T1000 (cell line): Measurements from ENCODE around the gene PPP2R5C.

Experiments
- DNase-seq: peaks from one replicate; lab custom pipeline; 2025; ENCODE audit warnings: mixed read lengths; lab: John Stamatoyannopoulos, UW

PPP2R5C gene

DNA sequence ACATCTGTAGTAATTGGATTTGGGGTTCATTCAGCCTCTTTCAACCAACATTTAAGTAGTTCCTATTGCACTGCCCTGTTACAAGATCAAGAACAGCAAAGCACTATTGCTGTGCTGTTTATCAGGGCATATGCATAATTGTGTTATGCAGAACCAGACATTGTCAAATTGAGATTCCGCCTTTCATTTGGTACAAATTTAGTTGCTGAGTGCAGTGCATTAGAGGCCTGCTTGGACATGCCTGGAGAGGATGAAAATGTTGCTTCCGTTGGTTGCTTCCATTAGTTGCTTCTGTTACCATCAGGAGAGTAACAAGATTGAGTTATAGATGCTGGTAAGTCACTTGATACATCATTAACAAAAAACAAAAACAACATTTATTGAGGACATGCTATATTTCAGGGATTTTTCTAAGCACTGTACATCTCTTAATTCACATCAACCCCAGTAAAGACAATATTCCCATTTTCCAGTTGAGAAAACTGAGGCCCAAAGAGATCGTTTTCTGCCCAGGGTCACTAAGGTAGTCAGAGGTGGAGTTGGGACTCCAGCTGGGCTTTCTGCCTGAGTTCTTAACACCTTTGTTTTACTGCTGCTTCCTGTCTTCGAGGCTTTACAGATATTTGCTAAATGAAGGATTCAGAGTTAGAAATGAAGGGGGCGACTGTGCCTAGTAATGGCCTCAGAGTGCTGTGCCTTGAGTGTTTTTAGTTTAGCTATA is 79.3 kb downstream of the PPP2R5C start:
- DNase-seq = no peak

DNA sequence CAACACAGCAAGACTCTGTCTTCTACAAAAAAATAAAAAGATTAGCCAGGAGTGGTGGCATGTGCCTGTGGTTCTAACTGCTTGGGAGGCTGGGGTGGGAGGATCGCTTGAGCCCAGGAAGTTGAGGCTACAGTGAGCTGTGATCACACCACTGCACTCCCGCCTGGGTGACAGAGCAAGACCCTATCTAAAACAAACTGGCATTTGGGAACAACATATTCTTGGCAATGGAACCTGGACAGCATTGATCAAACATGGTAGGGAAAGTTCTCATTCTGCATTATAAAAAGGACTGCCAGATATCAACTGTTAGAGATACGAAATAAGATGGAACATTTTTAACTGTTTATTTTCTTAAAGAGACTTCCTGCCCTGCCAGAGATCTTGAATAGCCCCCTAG is 81.5 kb downstream of the PPP2R5C start:
- no peak for DNase-seq

DNA sequence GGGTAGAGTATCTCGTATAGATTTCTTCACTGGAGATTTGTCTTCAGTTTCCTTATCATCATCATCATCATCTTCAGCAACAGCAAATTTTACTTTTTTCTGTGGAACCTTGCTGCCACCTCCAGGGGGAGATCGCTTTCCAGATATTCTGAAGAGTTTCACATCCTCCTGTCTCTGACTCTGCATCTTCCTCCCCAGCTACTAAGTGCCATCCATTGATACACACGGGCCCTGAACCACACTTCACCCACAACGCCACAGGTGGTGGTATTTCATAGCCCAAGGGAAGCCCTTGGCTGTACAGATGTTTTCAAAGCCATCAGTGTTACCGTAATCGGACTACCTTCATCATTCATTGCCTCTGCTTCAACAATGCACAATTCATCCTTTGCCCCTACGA is 82.2 kb downstream of the PPP2R5C start:
- DNase-seq = no peak

DNA sequence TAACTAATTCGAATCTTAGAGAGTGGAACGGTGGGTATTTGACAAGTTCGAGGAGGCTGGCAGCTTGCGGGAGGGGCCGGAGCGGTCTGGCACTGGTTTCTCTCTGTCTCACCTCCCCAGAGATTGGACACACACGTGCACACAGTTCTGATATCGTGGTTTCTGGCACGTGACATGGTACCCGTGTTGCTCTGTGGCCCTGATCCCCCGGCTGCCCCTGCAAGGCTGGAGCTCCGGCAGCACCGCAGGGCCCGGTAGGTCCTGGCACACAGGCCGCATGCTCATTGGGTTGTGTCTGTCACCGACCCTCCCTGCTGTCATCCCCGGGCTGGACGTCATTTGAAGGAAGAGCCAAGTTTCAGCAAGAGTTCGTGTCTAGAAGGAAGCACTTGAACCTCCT is 82.7 kb downstream of the PPP2R5C start:
- DNase-seq = no peak

DNA sequence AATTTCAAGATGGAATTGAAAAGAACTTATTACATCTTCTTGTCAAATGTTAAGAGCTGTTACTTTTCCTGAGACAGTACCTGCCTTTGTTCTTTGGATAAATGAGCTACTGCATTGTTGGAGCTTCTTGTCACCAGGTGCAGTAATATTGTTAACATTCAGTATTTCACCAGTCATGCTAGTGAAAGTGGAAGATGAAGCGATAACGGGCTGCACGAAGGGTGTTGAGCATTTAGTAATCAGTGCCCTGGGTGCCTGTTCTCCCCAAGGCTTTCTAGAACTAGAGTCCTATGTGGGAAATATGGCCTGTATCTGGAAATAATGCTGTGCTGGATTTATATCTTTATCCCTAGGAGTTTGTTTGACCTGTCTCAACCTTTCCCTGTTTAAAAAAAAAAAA is 83.2 kb downstream of the PPP2R5C start:
- DNase-seq = no peak

DNA sequence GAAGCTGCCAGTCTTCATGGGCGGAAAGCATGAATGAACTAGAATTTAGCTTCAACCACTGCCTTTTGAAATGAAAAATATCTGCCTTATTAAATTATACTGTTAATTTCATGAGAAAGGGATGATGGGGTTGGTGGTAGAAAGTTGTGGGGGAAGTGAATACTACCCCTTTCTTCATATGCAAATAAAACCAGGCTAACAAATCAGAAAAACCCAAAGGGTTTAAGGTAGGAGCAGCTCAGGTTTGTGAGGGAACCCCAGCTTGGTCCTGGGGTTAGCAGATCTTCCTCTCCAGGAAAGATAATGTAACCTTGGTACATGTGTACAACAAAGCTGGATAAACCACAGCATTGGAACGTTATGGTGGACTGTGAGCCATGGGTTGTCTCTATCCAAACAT is 84.0 kb downstream of the PPP2R5C start:
- no peak for DNase-seq

DNA sequence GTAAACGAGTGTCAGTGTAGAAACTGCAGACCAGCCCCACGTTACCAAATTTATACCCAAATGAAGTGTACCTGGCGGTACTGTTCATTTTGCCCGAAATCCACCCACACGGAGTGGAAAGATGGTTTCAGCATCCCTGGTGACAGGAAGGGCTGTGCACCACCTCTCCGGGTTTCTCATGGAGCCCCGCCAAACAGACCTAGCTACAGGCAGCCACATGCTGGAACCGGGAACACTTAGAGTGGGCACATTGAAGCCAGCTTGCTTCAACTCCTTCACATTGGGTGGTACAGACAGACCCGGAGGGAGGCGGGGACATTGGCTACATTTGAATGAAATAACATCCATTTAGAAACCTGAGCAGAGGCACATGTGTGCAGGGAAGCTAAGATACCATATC is 84.4 kb downstream of the PPP2R5C start:
- DNase-seq = no peak

DNA sequence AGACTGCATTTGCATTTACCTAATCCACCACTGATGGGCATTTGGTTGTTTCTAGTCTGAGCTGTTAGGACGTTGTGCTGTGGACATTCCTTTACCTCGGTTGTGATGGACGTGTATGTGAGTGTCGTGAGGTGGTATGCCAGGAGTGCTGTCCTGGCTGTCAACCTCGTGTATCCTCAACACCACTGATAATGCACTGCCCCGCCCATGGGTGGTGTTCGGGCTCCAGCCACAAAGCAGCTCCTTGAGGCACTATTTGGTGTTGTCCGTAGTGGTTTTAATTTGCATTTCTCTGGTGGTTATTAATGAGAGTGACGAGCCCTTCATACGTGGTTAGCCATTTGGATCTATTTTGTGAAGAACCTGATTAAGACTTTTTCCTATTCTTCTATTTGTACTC is 87.6 kb downstream of the PPP2R5C start:
- no peak for DNase-seq

DNA sequence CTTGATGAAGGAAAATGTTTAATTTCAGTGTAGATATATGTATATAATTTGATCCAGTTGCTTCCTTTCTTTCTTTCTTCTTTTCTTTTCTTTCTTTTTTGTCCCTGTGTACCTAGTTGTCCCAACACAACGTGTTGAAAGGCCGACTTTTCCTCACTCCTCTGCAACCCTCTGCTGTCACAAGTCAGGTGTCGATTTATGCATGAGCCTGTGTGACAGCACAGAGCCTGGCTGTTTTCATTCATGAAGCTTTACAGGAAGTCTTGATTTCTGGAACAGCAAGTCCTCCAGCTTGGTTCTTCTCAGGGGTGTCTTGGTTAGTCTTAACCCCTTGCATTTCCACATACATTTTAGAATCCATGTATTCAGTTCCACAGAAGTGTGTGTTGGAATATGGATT is 88.1 kb downstream of the PPP2R5C start:
- no peak for DNase-seq

DNA sequence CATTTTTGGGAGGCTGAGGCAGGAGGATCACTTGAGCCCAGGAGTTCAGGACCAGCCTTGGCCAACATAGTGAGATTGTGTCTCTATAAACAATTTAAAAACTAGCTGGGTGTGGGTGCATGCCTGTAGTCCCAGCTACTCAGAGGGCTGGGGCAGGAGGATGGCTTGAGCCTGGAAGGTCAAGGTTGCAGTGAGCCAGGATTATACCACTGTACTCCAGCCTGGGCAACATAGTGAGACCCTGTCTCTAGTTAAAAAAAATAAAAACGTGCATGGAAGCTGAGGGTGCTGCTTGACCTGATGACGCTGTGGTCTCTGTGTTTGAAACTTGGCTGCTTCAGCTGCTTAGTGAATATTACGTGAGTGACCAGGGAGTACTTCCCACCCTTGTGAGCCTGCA is 89.7 kb downstream of the PPP2R5C start:
- DNase-seq = no peak

DNA sequence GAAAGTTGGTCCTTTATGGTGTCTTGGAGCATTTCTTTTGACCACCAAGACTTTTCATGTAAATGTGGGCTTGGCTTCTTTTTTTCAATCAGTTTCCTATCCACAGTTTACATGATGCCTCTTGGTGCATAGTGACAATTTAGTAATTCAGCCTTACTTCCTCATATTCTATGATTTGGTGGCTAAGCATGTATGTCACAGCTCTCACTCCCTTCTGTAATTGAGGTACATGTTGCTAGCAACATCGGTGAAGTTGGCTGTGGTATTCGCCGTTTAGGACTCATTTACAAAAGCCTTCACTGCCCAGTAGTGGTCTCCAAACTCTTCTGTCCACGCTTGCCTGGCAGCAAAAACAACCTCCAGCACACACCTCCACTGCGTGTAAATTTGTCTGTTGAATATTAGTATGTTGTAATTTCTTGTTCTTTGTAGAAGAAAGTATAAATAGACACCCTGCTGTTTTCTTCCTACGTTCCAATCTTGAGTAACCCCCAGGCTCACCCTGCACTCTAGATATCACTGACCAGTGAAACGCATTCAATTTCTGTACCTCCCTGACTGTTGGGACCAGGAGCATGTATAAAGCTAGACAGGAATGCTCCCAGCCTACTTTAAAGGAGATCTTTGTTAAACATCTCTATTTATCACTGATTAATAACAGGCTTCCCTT is 90.4 kb downstream of the PPP2R5C start:
- no peak for DNase-seq

DNA sequence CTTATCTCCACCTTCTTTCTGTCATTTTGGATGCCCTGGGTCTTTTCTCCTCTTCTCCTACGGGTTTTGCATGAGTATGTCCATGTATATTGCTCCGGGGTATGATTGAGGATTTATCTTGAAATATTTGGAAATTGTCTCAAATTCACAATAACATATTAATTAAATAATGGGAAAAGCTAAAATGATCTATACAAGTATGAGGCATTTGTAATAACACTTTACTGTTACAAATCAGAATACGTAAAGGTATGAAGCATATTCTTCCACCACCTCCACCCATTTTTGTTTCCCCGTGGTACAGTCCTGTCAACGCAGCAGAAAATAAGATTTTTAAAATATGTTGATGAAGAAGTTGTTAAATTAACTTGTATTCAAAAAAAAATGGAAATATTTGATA is 91.3 kb downstream of the PPP2R5C start:
- no peak for DNase-seq

DNA sequence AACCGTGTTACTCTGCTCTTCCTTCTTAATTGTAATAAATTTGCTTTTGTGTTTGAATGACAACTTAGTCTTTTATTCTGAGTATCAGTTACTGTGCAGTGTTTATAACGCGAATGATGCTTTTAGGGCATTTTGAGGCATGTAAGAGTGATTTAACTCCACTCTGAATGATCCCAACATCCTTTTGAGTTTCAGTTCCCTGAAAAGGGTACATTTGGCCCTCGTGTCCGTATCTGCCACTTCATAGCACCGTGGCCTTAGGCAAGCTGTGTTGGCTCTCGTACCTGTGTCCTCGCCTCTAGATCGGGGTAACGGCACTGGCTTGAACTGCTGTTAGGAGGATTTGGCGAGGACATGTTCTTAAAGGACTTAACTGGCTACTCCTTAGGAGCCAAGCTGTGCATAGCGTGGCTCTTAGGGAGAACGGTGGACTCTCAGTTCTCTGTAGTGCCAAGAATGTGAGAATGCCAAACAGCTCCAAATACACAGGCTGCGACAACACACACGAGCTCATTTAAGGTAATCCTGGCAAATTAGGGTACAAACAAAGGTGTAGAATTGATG is 92.0 kb downstream of the PPP2R5C start:
- DNase-seq = no peak

DNA sequence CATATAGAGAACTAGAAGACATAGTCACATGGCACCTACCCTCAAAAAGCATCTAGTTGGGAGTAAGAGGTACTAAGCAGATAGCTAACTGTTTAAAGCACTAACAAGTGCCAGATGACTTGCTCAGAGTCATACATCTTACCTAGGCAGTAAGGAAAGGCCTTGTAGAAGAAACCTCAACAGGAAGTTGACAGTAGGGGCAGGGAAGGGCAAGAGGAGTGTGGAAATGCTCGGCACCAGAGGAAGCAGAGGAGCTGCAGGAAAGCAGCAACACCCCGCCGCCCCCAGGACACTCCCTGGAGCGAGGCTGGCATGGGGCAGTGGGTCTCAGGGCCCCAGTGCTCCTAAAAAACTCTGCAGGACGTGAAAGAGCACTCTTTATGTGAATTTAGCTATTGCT is 92.9 kb downstream of the PPP2R5C start:
- DNase-seq = no peak

DNA sequence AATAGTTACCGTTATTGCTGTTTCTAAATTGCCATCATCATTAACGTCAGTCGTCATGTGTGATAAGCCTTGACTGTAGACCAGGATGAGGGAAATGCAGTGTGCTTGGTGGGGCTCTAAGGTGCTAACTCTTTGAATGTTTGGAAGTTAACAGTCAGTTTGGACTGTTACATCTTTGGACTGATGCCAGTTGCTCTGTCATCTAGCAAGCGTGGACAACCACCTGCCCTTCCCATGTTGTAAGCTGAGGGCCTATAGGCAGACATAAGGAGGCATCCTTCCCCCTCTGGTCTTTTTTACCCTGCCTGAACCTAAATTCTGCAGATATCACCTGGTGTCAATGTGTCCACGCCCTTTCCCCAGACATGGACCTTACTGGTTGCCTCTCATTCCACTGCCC is 94.4 kb downstream of the PPP2R5C start:
- no peak for DNase-seq

DNA sequence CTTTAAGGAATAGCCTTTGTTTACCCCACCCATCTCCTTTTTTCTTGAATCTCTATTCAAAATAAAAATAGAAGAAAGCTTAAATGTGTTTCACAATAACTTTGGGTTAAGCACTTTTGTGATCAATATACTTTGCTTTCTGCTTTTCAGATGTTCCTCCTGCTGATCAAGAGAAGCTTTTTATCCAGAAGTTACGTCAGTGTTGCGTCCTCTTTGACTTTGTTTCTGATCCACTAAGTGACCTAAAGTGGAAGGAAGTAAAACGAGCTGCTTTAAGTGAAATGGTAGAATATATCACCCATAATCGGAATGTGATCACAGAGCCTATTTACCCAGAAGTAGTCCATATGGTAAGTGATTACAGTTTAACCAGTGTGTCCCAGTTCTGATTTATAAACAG is 95.0 kb downstream of the PPP2R5C start:
- DNase-seq = no peak

DNA sequence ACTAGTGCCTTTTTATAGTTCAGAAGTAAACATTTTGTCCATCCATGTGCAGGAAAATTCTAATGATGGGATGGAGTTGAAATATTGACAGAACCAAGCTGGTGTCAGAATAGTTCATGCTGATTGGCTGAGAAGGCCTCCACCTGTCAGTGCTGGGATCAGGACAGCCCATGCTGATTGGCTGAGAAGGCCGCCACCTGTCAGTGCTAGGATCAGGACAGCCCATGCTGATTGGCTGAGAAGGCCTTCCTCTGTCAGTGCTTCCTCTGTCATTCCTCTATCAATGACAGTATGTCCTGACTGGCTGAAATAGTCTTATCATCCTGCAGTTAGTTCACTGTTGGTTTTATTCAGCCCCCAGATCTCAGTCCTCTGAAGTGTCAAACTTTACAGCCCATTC is 95.7 kb downstream of the PPP2R5C start:
- no peak for DNase-seq

DNA sequence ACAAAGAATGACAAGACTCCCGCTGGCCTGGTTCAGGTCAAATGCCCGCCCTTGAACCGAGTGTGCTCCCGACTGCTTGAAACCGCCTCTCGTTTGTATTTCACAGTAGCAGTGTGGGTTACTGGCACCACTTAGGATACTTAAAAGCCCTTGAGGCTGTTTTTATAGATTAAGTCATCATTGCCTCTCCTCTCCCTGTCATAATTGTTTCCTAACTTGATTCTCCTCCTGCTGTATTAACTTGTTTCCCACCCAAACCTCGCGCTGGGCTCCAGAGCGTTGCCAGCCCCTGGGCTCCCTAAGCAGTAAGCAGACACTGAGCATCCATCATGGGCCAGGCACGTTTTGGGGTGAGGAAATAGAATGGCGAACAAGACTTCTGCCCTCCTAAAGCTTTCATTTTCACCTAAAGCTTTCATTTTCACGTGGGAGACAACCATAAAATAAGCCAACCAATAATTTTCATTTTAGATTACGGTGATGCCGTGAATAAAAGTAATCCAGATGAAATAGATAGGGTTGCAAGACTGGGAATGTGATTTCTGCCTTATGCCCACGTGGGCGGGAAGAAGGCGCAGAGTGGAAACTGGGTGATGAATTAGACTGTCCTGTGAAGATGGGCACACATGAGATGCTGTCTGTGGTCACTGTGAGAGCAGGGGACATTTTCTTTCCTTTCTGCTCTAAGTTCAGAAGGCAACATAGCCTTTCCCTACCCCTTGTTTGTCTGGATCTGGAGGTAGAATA is 97.5 kb downstream of the PPP2R5C start:
- DNase-seq = no peak

DNA sequence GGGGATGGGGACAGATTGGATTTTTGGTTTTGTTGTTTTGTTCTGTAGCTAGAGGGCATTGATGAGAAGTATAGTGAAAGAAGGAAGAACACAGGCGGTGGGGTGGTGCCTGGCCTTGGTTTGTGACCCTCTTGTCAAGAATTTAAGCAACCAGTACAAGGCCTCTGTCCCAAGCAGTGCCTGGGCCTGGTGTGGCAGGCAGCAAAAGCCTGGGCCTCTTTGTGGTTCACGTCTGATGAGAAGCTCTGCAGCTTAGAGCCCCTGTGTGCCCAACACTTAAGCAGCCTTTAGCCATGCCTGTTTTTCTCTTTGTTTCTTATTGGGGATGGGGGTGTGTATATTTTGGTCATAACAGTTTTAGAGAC is 98.0 kb downstream of the PPP2R5C start:
- no peak for DNase-seq

DNA sequence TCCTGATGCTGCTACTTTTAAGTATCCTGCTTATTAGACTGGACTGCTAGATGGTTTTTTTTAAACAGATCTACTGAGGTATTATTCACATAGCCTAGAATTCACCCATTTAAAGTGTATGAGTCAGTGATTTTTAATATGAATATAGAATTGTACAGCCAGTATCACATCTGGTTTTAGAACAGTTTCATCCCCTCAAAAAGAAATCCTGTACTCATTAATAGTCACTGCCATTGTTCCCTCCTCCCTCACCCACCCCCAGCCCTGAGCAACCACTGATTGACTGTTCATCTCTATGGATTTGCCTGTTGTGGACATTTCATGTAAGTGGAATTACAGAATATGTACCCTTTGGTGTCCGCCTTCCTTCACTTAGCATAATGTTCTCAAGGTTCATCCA is 98.4 kb downstream of the PPP2R5C start:
- DNase-seq = no peak

DNA sequence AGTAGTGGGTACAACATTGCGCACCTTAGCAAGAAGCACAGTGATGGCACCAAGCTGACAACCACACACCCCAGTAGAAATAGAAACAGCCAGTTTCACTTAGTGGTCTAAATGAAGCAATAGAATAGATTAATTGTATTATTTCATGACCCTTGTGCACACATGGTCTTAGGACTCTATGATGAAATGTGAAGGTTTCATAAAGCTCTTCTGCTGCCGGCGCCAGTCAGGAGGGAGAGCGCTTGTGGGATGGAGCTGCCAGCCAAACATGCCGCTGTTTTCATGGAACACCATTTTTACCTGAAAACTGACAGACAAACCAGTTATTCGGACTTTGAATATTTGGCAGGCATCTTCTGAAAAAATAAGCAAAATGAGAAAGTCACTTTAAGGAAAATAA is 100.0 kb downstream of the PPP2R5C start:
- no peak for DNase-seq

DNA sequence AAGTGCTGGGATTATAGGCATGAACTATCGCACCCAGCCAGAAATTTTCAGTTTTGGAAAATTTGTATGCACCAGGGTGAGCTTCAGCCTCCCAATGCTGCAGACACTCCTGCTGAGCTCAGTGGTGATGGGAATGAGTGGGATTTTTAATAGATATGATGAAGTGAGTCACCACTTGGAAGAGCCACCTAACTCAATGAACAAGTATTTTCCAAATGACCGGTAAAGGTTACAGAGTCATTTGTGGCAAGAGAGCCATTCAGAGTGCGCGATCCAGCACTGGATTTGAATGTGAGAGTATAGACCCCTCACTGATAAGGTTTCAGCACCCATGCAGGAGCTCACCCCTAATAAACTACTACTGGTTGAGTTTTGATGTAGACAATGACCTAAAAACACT is 100.7 kb downstream of the PPP2R5C start:
- no peak for DNase-seq

DNA sequence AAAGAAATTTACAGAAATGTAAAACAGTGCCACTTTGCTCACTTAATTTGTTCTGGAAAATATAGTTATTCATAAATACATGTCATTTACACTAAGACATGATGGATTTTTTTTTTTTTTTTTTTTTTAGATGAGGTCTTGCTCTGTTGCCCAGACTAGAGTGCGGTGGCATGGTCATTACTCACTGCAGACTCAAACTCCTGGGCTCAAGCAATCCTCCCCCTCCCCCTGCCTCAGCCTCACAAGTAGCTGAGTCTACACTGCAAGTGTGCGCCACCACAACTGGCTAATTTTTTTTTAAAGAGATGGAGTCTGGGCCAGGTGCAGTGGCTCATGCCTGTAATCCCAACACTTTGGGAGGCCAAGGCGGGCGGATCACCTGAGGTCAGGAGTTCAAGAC is 101.2 kb downstream of the PPP2R5C start:
- DNase-seq = no peak
